ENCODE results near the gene DGKI.

DNA sequence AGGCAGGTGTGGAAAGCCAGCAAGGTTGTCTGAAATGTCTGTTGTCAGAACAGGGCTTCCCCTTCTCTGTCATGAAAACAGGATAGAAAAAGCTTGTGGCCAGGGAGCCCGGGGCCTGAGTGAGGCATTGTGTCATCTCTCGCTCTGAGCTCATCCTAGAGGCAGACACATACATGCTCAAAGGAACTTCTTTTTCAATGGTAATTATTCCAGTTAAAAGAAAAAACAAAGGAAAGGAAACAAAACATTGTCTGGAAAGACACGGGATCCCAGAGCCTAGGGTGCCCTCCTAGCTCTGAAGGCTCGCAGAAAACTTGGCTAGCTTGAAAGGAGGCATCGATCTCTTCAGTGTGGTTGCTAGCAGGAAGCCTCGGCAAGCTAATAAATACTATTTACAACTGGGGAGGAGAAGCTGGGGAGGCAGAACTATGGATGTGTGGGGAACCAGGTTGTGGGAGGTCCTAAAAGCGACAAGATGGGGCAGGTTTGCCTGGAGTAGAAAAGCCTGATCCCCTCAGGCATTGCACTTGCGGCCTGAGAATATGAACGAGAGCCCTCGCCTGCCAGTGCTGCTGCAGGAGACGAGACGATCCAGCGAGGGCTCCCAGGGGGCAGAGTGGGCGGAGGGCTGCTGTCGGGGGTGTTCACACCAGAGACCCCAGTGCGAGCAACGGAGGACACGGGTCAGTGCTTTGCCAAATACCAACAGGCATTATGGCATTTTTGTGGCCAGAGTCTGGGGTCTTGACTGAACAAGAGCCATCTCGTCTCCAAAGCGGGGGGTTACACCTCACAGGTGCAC, 32.8 kb upstream of the DGKI start:
- no peak for TF ChIP-seq TCF7L2 (IDR thresholded peaks at IDR 0.05; ENCODE audit: low read depth, low read length)
- TF ChIP-seq, protein P1, sequence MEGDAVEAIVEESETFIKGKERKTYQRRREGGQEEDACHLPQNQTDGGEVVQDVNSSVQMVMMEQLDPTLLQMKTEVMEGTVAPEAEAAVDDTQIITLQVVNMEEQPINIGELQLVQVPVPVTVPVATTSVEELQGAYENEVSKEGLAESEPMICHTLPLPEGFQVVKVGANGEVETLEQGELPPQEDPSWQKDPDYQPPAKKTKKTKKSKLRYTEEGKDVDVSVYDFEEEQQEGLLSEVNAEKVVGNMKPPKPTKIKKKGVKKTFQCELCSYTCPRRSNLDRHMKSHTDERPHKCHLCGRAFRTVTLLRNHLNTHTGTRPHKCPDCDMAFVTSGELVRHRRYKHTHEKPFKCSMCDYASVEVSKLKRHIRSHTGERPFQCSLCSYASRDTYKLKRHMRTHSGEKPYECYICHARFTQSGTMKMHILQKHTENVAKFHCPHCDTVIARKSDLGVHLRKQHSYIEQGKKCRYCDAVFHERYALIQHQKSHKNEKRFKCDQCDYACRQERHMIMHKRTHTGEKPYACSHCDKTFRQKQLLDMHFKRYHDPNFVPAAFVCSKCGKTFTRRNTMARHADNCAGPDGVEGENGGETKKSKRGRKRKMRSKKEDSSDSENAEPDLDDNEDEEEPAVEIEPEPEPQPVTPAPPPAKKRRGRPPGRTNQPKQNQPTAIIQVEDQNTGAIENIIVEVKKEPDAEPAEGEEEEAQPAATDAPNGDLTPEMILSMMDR (IDR thresholded peaks at IDR 0.05): no peak
- TF ChIP-seq, protein P2, sequence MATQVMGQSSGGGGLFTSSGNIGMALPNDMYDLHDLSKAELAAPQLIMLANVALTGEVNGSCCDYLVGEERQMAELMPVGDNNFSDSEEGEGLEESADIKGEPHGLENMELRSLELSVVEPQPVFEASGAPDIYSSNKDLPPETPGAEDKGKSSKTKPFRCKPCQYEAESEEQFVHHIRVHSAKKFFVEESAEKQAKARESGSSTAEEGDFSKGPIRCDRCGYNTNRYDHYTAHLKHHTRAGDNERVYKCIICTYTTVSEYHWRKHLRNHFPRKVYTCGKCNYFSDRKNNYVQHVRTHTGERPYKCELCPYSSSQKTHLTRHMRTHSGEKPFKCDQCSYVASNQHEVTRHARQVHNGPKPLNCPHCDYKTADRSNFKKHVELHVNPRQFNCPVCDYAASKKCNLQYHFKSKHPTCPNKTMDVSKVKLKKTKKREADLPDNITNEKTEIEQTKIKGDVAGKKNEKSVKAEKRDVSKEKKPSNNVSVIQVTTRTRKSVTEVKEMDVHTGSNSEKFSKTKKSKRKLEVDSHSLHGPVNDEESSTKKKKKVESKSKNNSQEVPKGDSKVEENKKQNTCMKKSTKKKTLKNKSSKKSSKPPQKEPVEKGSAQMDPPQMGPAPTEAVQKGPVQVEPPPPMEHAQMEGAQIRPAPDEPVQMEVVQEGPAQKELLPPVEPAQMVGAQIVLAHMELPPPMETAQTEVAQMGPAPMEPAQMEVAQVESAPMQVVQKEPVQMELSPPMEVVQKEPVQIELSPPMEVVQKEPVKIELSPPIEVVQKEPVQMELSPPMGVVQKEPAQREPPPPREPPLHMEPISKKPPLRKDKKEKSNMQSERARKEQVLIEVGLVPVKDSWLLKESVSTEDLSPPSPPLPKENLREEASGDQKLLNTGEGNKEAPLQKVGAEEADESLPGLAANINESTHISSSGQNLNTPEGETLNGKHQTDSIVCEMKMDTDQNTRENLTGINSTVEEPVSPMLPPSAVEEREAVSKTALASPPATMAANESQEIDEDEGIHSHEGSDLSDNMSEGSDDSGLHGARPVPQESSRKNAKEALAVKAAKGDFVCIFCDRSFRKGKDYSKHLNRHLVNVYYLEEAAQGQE (IDR thresholded peaks at IDR 0.05; ENCODE audit: insufficient read depth in 1 of 2, low read depth in 2 of 2, low read length in 1 of 2): no peak
